OCI-LY1 (cell line): ENCODE data around the gene MLXIP.

ENCODE experiments used
- CTCF ChIP-seq: fragments of 200-600 bp; sonication (generic), shearing (Covaris generic); IDR thresholded peaks from 2 replicates; pipeline ENCODE4 v1.5.1; 2017; ENCODE audit warnings: mild to moderate bottlenecking, antibody characterized with exemption, low read length, moderate library complexity, mixed read lengths
- EZH2 ChIP-seq: fragments of 200-600 bp; sonication (generic), shearing (Covaris generic); IDR thresholded peaks from 2 replicates; pipeline ENCODE4 v1.8.0; 2017; ENCODE audit warnings: borderline replicate concordance, mixed run types, mild to moderate bottlenecking, antibody characterized with exemption, low read length, moderate library complexity, mixed read lengths

- TF ChIP-seq EZH2 (no peak), CTCF (no peak)
Measured at GRCh38 chr12:122111089-122111641, 32.6 kb downstream of the MLXIP start.
